HG02840 (cell line): ENCODE measurements around the gene PITX1.

Source experiments
- ATAC-seq: cut with Tn5 transposase; IDR thresholded peaks from one replicate; pipeline ENCODE4 v1.9.1; 2021; ENCODE audit warnings: mild to moderate bottlenecking, moderate library complexity, moderate number of reproducible peaks; ENCODE audit not compliant: unreplicated experiment, low FRiP score

PITX1 gene

GRCh38 chr5:134979416-134979815, 54.6 kb downstream of the PITX1 start:
- no peak for ATAC-seq
